ENCODE data around the gene IQGAP2.

Gene IQGAP2

DNA sequence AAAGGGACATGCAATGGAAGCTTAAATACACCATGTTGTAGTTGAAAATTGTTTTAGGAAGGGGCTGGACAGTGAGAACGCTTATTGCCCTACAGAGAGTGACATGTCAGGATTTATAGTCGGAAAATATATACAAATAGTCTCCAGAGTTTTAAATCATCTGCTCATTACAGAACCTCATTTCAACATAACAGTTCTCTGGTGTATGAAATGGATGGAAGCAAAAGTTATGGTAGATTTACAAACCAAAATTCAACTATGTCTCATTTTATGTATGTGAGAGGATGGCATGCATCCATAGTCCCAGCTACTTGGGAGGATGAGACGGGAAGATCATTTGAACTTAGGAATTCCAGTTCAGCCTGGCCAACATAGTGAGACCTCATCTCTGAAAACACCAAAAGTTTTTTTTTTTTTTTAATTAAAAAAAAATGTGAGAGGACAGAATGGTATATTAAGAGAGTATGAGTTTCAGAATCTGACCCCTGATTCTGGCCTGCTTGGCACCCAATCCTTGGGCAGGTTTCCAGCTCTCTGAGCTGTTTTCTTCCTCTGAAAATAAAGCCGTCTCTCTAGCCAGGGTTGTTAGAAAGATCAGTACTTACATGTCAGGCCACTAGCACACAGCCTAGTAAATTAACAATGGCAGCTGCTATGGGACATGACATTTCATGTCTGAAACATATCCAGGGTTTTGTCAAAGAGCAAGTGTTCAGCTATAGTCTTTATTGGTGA lies 40.1 kb downstream of the IQGAP2 start:
- no peak overlapping the region for H3K4me3 ChIP-seq (ENCODE audit: low read depth, low read length)
- H3K27ac ChIP-seq: no peak overlapping the region
- H3K79me2 ChIP-seq: peaks cover 48% of the 10 kb centered on the region
- H3K4me2 ChIP-seq (ENCODE audit: low read length): no peak overlapping the region
- peaks cover 6% of the 10 kb centered on the region for H3K4me1 ChIP-seq
- H2AFZ ChIP-seq: no peak overlapping the region
- H3K9ac ChIP-seq: no peak overlapping the region
- H3K27me3 ChIP-seq (ENCODE audit: control insufficient read depth, insufficient read depth, low read length): no peaks in the 10 kb centered on the region
- no peaks in the 10 kb centered on the region for H3K9me3 ChIP-seq (ENCODE audit: control insufficient read depth, low read length)
- no peaks in the 10 kb centered on the region for H3K36me3 ChIP-seq (ENCODE audit: control insufficient read depth, insufficient read depth, low read length)
- TF ChIP-seq, protein P1, sequence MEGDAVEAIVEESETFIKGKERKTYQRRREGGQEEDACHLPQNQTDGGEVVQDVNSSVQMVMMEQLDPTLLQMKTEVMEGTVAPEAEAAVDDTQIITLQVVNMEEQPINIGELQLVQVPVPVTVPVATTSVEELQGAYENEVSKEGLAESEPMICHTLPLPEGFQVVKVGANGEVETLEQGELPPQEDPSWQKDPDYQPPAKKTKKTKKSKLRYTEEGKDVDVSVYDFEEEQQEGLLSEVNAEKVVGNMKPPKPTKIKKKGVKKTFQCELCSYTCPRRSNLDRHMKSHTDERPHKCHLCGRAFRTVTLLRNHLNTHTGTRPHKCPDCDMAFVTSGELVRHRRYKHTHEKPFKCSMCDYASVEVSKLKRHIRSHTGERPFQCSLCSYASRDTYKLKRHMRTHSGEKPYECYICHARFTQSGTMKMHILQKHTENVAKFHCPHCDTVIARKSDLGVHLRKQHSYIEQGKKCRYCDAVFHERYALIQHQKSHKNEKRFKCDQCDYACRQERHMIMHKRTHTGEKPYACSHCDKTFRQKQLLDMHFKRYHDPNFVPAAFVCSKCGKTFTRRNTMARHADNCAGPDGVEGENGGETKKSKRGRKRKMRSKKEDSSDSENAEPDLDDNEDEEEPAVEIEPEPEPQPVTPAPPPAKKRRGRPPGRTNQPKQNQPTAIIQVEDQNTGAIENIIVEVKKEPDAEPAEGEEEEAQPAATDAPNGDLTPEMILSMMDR (IDR thresholded peaks at IDR 0.05): no peak

DNA sequence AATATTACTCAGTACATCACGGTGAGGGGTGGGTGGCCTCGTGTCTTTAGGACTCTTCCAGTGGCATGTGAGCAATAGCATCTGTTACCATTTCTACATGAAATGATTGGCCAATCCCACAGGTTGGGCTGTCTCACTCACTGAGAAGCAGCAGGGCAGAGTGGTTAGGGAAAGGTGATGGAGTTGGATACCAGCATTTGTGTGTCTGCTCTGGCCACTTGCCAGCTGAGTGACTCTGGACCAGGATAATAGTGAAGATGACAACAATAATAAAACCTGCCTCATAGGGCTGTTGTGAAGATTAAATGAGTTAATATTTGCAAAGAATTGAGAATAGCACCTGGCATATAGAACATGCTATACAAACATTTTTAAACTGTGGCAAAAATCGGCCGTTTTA lies 42.0 kb downstream of the IQGAP2 start:
- peaks cover 47% of the 10 kb centered on the region for H3K79me2 ChIP-seq
- H3K27ac ChIP-seq: no peak overlapping the region
- no peaks in the 10 kb centered on the region for H3K9me3 ChIP-seq (ENCODE audit: control insufficient read depth, low read length)
- no peak overlapping the region for H3K4me3 ChIP-seq (ENCODE audit: low read depth, low read length)
- H3K4me1 ChIP-seq: peaks cover 11% of the 10 kb centered on the region
- TF ChIP-seq, protein P1 (IDR thresholded peaks at IDR 0.05): no peak
- no peaks in the 10 kb centered on the region for H3K27me3 ChIP-seq (ENCODE audit: control insufficient read depth, insufficient read depth, low read length)
- no peak overlapping the region for H2AFZ ChIP-seq
- H3K4me2 ChIP-seq (ENCODE audit: low read length): no peak overlapping the region
- H3K9ac ChIP-seq: no peak overlapping the region
- H3K36me3 ChIP-seq (ENCODE audit: control insufficient read depth, insufficient read depth, low read length): no peaks in the 10 kb centered on the region

DNA sequence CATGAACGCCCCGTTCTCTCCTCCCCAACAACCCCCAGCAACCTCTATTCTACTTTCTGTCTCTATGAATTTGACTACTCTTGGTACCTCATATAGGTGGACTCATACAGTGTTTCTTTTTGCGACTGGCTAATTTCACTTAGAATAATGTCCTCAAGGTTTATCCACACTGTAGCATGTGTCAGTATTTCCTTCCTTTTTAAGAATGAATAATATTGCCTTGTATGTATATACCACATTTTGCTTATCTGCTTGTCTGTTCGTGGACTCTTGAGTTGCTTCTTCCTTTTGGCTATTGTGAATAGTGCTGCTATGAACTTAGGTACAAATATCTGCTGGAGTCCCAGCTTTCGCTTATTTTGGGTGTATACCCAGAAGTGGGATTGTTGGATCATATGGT lies 42.7 kb downstream of the IQGAP2 start:
- H3K36me3 ChIP-seq (ENCODE audit: control insufficient read depth, insufficient read depth, low read length): no peaks in the 10 kb centered on the region
- H3K79me2 ChIP-seq: peaks cover 48% of the 10 kb centered on the region
- no peak overlapping the region for H3K27ac ChIP-seq
- no peak overlapping the region for H3K4me2 ChIP-seq (ENCODE audit: low read length)
- H3K27me3 ChIP-seq (ENCODE audit: control insufficient read depth, insufficient read depth, low read length): no peaks in the 10 kb centered on the region
- no peak overlapping the region for H3K4me3 ChIP-seq (ENCODE audit: low read depth, low read length)
- peaks cover 11% of the 10 kb centered on the region for H3K4me1 ChIP-seq
- TF ChIP-seq, protein P1 (IDR thresholded peaks at IDR 0.05): no peak
- H3K9me3 ChIP-seq (ENCODE audit: control insufficient read depth, low read length): no peaks in the 10 kb centered on the region
- H2AFZ ChIP-seq: no peak overlapping the region
- no peak overlapping the region for H3K9ac ChIP-seq

DNA sequence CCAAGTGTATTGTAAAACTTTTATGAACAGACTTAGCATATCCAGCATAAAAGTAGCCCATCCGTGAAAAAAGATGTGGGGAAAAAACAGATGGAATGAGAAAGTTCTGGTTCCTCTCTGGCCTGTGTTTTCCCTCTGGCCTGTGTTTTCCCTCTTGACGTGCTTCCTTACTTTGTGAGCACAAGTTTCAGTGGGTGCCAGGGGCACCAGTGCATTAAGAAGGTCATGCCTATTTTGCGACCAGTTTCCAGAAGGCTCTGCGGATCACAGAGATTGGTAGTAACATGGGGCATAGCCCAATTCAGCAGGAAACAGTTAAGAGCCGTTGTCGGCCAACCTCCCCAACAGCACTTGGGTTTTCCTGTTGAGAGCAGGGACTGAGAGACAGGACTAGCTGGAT lies 43.7 kb downstream of the IQGAP2 start:
- Histone ChIP-seq H3K4me1 (peaks cover 10% of the 10 kb centered on the region), H3K36me3 (ENCODE audit: control insufficient read depth, insufficient read depth, low read length) (no peaks in the 10 kb centered on the region), H3K4me3 (ENCODE audit: low read depth, low read length) (no peak overlapping the region), H3K9ac (no peak overlapping the region), H3K9me3 (ENCODE audit: control insufficient read depth, low read length) (no peaks in the 10 kb centered on the region), H3K27me3 (ENCODE audit: control insufficient read depth, insufficient read depth, low read length) (no peaks in the 10 kb centered on the region), H3K4me2 (ENCODE audit: low read length) (no peak overlapping the region), H3K27ac (no peak overlapping the region), H3K79me2 (peaks cover 46% of the 10 kb centered on the region), H2AFZ (no peak overlapping the region)
- TF ChIP-seq, protein P1 (IDR thresholded peaks at IDR 0.05): no peak

DNA sequence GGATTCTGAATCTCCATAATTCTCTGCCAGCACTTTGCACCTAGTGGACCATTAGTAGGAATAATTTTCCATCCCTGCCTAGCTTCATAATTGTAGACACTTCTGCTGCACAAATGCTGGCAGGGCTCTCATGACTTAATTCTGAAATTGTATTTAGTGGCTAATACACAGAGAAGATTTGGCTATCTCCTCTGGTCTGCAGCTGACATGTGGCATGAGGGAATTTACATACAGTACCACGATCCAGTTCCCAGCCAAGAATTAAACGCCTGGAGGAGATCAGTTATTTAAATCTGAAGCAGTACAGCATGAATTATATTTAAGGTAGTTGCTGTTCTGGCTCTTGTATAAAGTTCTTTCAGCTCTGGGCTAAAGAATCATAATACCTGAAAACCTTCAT lies 46.5 kb downstream of the IQGAP2 start:
- Histone ChIP-seq H3K4me2 (ENCODE audit: low read length) (no peak overlapping the region), H3K27ac (no peak overlapping the region), H3K4me1 (peaks cover 5% of the 10 kb centered on the region), H3K79me2 (peaks cover 47% of the 10 kb centered on the region), H3K9me3 (ENCODE audit: control insufficient read depth, low read length) (no peaks in the 10 kb centered on the region), H3K4me3 (ENCODE audit: low read depth, low read length) (no peak overlapping the region), H3K36me3 (ENCODE audit: control insufficient read depth, insufficient read depth, low read length) (no peaks in the 10 kb centered on the region), H3K27me3 (ENCODE audit: control insufficient read depth, insufficient read depth, low read length) (no peaks in the 10 kb centered on the region), H2AFZ (no peak overlapping the region), H3K9ac (no peak overlapping the region)
- TF ChIP-seq, protein P1 (IDR thresholded peaks at IDR 0.05): no peak
